Mammary epithelial cell (primary cell): Measurements from ENCODE around the gene CREB3L2.
A peak's percentile ranks its signal among the peaks of the same experiment; 100 is the strongest.

Source experiments
- CTCF ChIP-seq, 2 donors: IDR thresholded peaks in 1 of 2; conservative IDR thresholded peaks in 1 of 2; 2 replicates each; pipeline ENCODE4 v1.5.1; 2011 to 2012; ENCODE audit warnings: inconsistent platforms in 2 of 2, low read length in 2 of 2, mild to moderate bottlenecking in 2 of 2, control low read depth in 1 of 2, low read depth in 1 of 2; ENCODE audit not compliant: insufficient read depth in 1 of 2; ENCODE audit errors: extremely low read depth in 1 of 2
- EZH2 ChIP-seq: IDR thresholded peaks from 2 replicates; pipeline ENCODE4 v1.6.1; 2012; ENCODE audit warnings: low read length, inconsistent platforms, borderline replicate concordance

- TF ChIP-seq CTCF (conservative IDR thresholded peaks at IDR 0.05 in 1 of 2, IDR thresholded peaks at IDR 0.05 in 1 of 2; ENCODE audit: extremely low read depth in 1 of 2, insufficient read depth in 1 of 2, low read depth in 1 of 2, low read length in 2 of 2) (peak; percentile 79 to 81), EZH2 (no peak)
Observed at GRCh38 chr7:138002096-138002827, 376 bp upstream of the CREB3L2 start.
